Measurements from ENCODE around the gene SIMC1. TPM values are rescaled to one million over a fixed set of nuclear protein-coding genes. Genes with fewer than 3 reads are reported as not detected.
"Not testable (repeated sequence)": the region's sequence is repeated elsewhere in the genome, so short reads cannot be mapped to it uniquely, and the experiment has no call there.

SIMC1 gene
- total RNA-seq, result 10 to 100 TPM; 13.8 to 58.3 (median 20.9) TPM
- polyA plus RNA-seq, result 10 to 100 TPM in 1 of 3 donors, 1 to 10 TPM in 2; 6.1 to 10.1 (median 6.5) TPM
- long read RNA-seq, donor 1, partial matches to known transcripts, result 0 of 1 reads
- long read RNA-seq, donor 1, other reads (novel, unspliced or antisense), result 0 of 1 reads
- long read RNA-seq, donor 2, partial matches to known transcripts, result 14 of 14 reads
- long read RNA-seq, donor 2, other reads (novel, unspliced or antisense), result 0 of 14 reads
- long read RNA-seq, donor 3, result 0 reads
- long read RNA-seq, donor 4, result 0 reads
- long read RNA-seq, donor 5, partial matches to known transcripts, result 10 of 11 reads
- long read RNA-seq, donor 5, other reads (novel, unspliced or antisense), result 0 of 11 reads
- long read RNA-seq, donor 6, partial matches to known transcripts, result 25 of 29 reads
- long read RNA-seq, donor 6, other reads (novel, unspliced or antisense), result 0 of 29 reads
- long read RNA-seq, donor 7, result 0 reads
- long read RNA-seq, donor 8, partial matches to known transcripts, result 13 of 26 reads
- long read RNA-seq, donor 8, other reads (novel, unspliced or antisense), result 11 of 26 reads
- long read RNA-seq, donor 9, partial matches to known transcripts, result 5 of 6 reads
- long read RNA-seq, donor 9, other reads (novel, unspliced or antisense), result 0 of 6 reads
- long read RNA-seq, donor 10, result 0 reads

GRCh38 chr5:176237971-176238644 lies at the start of gene SIMC1:
TSS of gene SIMC1 (plus strand) at chr5:176238424. CDS start at chr5:176238509, 85 bp downstream.
- H3K4me1 ChIP-seq; H3K36me3 ChIP-seq; intact Hi-C loops (cut with DNase I; ENCODE audit: low total_unique reads); H3K27me3 ChIP-seq; H3K9me3 ChIP-seq: not testable (repeated sequence)
- Histone ChIP-seq H3K27ac (peak within 1 kb of the TSS in 4 of 5 donors; percentile 60 to 82 (median 78)), H3K4me3 (peak within 1 kb of the TSS; percentile 50 to 63 (median 53))
- 3 to 8% (median 4%) methylated on average over 34 to 68 of the region's 81 CpGs for WGBS, 5 donors
- DNase-seq, result peak; percentile 39 to 60

GRCh38 chr5:176188506-176189193 lies 49.6 kb upstream of the SIMC1 start:
- no peak overlapping the region for H3K4me3 ChIP-seq
- no peaks in the 10 kb centered on the region for H3K4me1 ChIP-seq
- 83 to 86% (median 84%) methylated on average over 9 to 11 of the region's 11 CpGs for WGBS, 5 donors
- H3K27me3 ChIP-seq, result peaks cover 0 to 26% (median 0%) of the 10 kb centered on the region in 3 donors
- TF ChIP-seq POLR2A (IDR thresholded peaks at IDR 0.05) (no peak), POLR2AphosphoS5 (IDR thresholded peaks at IDR 0.05) (no peak), CTCF (IDR thresholded peaks at IDR 0.05) (no peak), EP300 (IDR thresholded peaks at IDR 0.05) (no peak)
- H3K27ac ChIP-seq, result no peak overlapping the region
- DNase-seq, result no peak
- intact Hi-C loops (cut with DNase I; ENCODE audit: low total_unique reads), result no loop called here
- H3K9me3 ChIP-seq, result no peaks in the 10 kb centered on the region
- H3K36me3 ChIP-seq, result no peaks in the 10 kb centered on the region

- no peak overlapping the region for H3K4me3 ChIP-seq
- TF ChIP-seq POLR2AphosphoS5 (IDR thresholded peaks at IDR 0.05) (no peak), CTCF (IDR thresholded peaks at IDR 0.05) (no peak), POLR2A (IDR thresholded peaks at IDR 0.05) (no peak), EP300 (IDR thresholded peaks at IDR 0.05) (no peak)
- H3K36me3 ChIP-seq, result no peaks in the 10 kb centered on the region
- 78 to 84% (median 81%) methylated on average over 7 of the region's 7 CpGs for WGBS, 5 donors
- no peak overlapping the region for H3K27ac ChIP-seq
- peaks cover 0 to 36% (median 3%) of the 10 kb centered on the region in 3 donors for H3K27me3 ChIP-seq
- intact Hi-C loops (cut with DNase I; ENCODE audit: low total_unique reads), result no loop called here
- no peaks in the 10 kb centered on the region for H3K9me3 ChIP-seq
- peaks cover 0 to 8% (median 7%) of the 10 kb centered on the region in 4 donors for H3K4me1 ChIP-seq
- no peak for DNase-seq
These were observed 48.4 kb upstream of the SIMC1 start for GRCh38 chr5:176189857-176190256.

DNA sequence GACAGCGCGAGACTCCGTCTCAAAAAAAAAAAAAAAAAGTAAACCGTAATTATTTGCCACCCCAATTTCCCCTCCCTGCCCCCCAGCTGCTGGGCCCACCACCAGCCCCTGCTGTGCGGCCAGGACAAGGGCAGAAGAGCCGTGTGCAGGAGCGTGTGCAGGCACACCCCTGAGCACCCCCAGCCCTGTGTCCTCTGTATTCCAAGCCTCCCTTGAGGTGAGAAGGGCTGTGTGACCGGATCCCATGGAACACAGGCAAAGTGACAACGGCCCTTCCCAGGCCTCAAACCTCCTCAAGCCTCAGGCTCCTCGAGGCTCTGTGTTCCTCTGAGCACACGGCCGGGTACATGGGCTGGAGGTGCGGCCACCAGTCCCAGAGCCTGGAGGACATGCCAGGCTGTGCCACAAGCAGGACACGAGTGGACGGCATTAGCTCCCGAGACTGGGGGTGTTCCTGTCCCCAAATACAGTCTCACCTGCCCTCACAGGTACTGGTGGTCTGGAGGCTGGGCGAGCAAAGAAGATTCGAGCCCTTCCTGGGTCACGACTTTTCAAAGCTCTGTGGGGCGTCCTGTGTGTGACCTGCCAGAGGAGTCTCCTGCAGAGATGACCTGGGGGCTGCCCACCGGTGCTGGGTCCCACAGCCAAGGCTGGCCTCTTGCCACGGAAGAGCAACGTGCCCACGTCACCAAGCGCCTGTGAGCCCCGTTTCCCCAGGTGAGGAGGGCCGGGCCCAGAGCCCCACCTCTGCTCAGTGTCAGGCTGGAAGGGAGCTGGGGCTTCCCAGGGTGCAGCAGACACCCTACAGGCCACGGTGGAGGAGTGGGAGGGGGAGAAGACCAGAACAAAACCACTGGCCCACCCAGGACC lies 47.1 kb upstream of the SIMC1 start:
- H3K27ac ChIP-seq, result no peak overlapping the region
- TF ChIP-seq POLR2AphosphoS5 (IDR thresholded peaks at IDR 0.05) (no peak), CTCF (IDR thresholded peaks at IDR 0.05) (no peak), POLR2A (IDR thresholded peaks at IDR 0.05) (no peak), EP300 (IDR thresholded peaks at IDR 0.05) (no peak)
- no peaks in the 10 kb centered on the region for H3K9me3 ChIP-seq
- no peak overlapping the region for H3K4me3 ChIP-seq
- peaks cover 0 to 16% (median 10%) of the 10 kb centered on the region in 4 donors for H3K4me1 ChIP-seq
- no peaks in the 10 kb centered on the region for H3K36me3 ChIP-seq
- DNase-seq, result no peak
- WGBS, 5 donors, result 83 to 89% (median 85%) methylated on average over 13 to 28 of the region's 28 CpGs
- intact Hi-C loops (cut with DNase I; ENCODE audit: low total_unique reads), result no loop called here
- H3K27me3 ChIP-seq, result peaks cover 0 to 42% (median 3%) of the 10 kb centered on the region in 3 donors

Measured in stomach (tissue), 19 donors.